Measurements from ENCODE around the gene NELFE.
A peak's percentile ranks its signal among the peaks of the same experiment; 100 is the strongest.

Gene NELFE

GRCh38 chr6:31927242-31927862 lies 31.4 kb downstream of the NELFE start, which contains the start of gene C2:
C2 (plus strand) TSS chr6:31927717; CDS start chr6:31927753, 36 bp downstream.
- H3K4me3 ChIP-seq (ENCODE audit: low read depth, low read length) = no peak within 1 kb of the TSS
- DNase-seq (ENCODE audit: low read depth) = no peak
- no peak for TF ChIP-seq MAX (IDR thresholded peaks at IDR 0.05; ENCODE audit: low read depth, low read length)
- no peak for TF ChIP-seq CTCF (IDR thresholded peaks at IDR 0.05; ENCODE audit: low read depth, low read length)
- TF ChIP-seq MYC (IDR thresholded peaks at IDR 0.05; ENCODE audit: low read depth, low read length) = no peak
- no peak for TF ChIP-seq POLR2A (IDR thresholded peaks at IDR 0.05; ENCODE audit: extremely low read depth, insufficient read length)

GRCh38 chr6:31922942-31923341 lies 35.8 kb downstream of the NELFE start:
- DNase-seq (ENCODE audit: low read depth) = peak; percentile 55
- no peak for TF ChIP-seq MYC (IDR thresholded peaks at IDR 0.05; ENCODE audit: low read depth, low read length)
- TF ChIP-seq MAX (IDR thresholded peaks at IDR 0.05; ENCODE audit: low read depth, low read length) = no peak
- TF ChIP-seq CTCF (IDR thresholded peaks at IDR 0.05; ENCODE audit: low read depth, low read length) = peak; percentile 38
- TF ChIP-seq POLR2A (IDR thresholded peaks at IDR 0.05; ENCODE audit: extremely low read depth, insufficient read length) = no peak
- no peak overlapping the region for H3K4me3 ChIP-seq (ENCODE audit: low read depth, low read length)

- peak; percentile 76 for DNase-seq (ENCODE audit: low read depth)
Observed at GRCh38 chr6:31920811-31921210, 38.0 kb downstream of the NELFE start.

GRCh38 chr6:31919624-31920303 lies 39.0 kb downstream of the NELFE start:
- H3K4me3 ChIP-seq (ENCODE audit: low read depth, low read length) = no peak overlapping the region
- TF ChIP-seq MAX (IDR thresholded peaks at IDR 0.05; ENCODE audit: low read depth, low read length) = no peak
- TF ChIP-seq MYC (IDR thresholded peaks at IDR 0.05; ENCODE audit: low read depth, low read length) = no peak
- TF ChIP-seq POLR2A (IDR thresholded peaks at IDR 0.05; ENCODE audit: extremely low read depth, insufficient read length) = no peak
- no peak for TF ChIP-seq CTCF (IDR thresholded peaks at IDR 0.05; ENCODE audit: low read depth, low read length)
- DNase-seq (ENCODE audit: low read depth) = no peak

More at GRCh38 chr6:31920811-31921210, 38.0 kb downstream of the NELFE start:
- H3K4me3 ChIP-seq (ENCODE audit: low read depth, low read length) = no peak overlapping the region
- TF ChIP-seq POLR2A (IDR thresholded peaks at IDR 0.05; ENCODE audit: extremely low read depth, insufficient read length) (no peak), MAX (IDR thresholded peaks at IDR 0.05; ENCODE audit: low read depth, low read length) (no peak), MYC (IDR thresholded peaks at IDR 0.05; ENCODE audit: low read depth, low read length) (no peak)

- H3K4me3 ChIP-seq (ENCODE audit: low read depth, low read length) = no peak overlapping the region
- no peak for TF ChIP-seq CTCF (IDR thresholded peaks at IDR 0.05; ENCODE audit: low read depth, low read length)
- TF ChIP-seq POLR2A (IDR thresholded peaks at IDR 0.05; ENCODE audit: extremely low read depth, insufficient read length) = no peak
- no peak for TF ChIP-seq MAX (IDR thresholded peaks at IDR 0.05; ENCODE audit: low read depth, low read length)
- TF ChIP-seq MYC (IDR thresholded peaks at IDR 0.05; ENCODE audit: low read depth, low read length) = no peak
- DNase-seq (ENCODE audit: low read depth) = peak; percentile 56
Observed at GRCh38 chr6:31918069-31918720, 40.6 kb downstream of the NELFE start.
